HepG2 (cell line): ENCODE data around the gene WWP2. TPM values are rescaled to one million over a fixed set of nuclear protein-coding genes. Genes with fewer than 3 reads are reported as not detected.
A peak's percentile ranks its signal among the peaks of the same experiment; 100 is the strongest.

ENCODE experiments used
- HNF4A ChIP-seq: sonication (generic); formaldehyde crosslinking; IDR thresholded peaks from 2 replicates; pipeline ENCODE4 v1.4.0; 2020; ENCODE audit warnings: missing genetic modification reagents
- MAFF ChIP-seq: IDR thresholded peaks from 2 replicates; pipeline ENCODE4 v1.6.1; 2011; ENCODE audit warnings: low read depth, low read length, improper control_type of control experiment
- MBD4 ChIP-seq: IDR thresholded peaks from 2 replicates; pipeline ENCODE4 v1.6.1; 2012; ENCODE audit warnings: low read length, inconsistent platforms, borderline replicate concordance
- POLR2AphosphoS5 ChIP-seq: IDR thresholded peaks from 2 replicates; pipeline ENCODE4 v1.6.1; 2012; ENCODE audit warnings: low read depth, low read length
- TRIM22 ChIP-seq: fragments of 450-650 bp; IDR thresholded peaks from 2 replicates; pipeline ENCODE4 v1.6.1; 2017
- ZNF232 ChIP-seq: sonication (generic); formaldehyde crosslinking; IDR thresholded peaks from 2 replicates; pipeline ENCODE4 v1.4.0; 2020; ENCODE audit warnings: missing genetic modification reagents, borderline replicate concordance
- ZNF382 ChIP-seq: sonication (generic); formaldehyde crosslinking; IDR thresholded peaks from 2 replicates; pipeline ENCODE4 v1.5.0; 2020; ENCODE audit warnings: missing genetic modification reagents, mild to moderate bottlenecking, borderline replicate concordance
- polyA plus RNA-seq, 8 experiments: library from polyadenylated mRNA; depleted of rRNA in 3 of 8; stranded (reverse) in 7 of 8; unstranded in 1 of 8; fragments of >200 nt; fragmentation: Illumina TruSeq in 4 of 8; extraction: Trizol in 4 of 8; gene quantifications; 2 replicates each; pipeline versions ENCODE4 v1.2.1 to v1.2.3, GENCODE V29; 2011 to 2016; ENCODE audit warnings: low read depth in 4 of 8, missing spikeins in 1 of 8, mixed read lengths in 1 of 8; ENCODE audit not compliant: insufficient read depth in 1 of 8
- total RNA-seq, 5 experiments: library from RNA; depleted of rRNA; stranded (reverse); fragments of >200 nt; fragmentation: Illumina TruSeq; extraction: Trizol; gene quantifications; 2 replicates each; pipeline ENCODE4 v1.2.3, GENCODE V29; 2016; ENCODE audit warnings: low read depth in 1 of 5
- TF ChIP-seq, protein P1 (sequence below): sonication (generic); formaldehyde crosslinking; IDR thresholded peaks from 2 replicates; pipeline ENCODE4 v1.5.0; 2020; ENCODE audit warnings: mild to moderate bottlenecking, missing genetic modification reagents, moderate library complexity
- TF ChIP-seq, protein P2 (sequence below): sonication (generic); formaldehyde crosslinking; IDR thresholded peaks from 2 replicates; pipeline ENCODE4 v1.9.0; 2021; ENCODE audit warnings: mild to moderate bottlenecking, missing genetic modification reagents
- TF ChIP-seq, protein P3 (sequence below): sonication (generic); formaldehyde crosslinking; IDR thresholded peaks from 2 replicates; pipeline ENCODE4 v1.4.0; 2020; ENCODE audit warnings: missing genetic modification reagents, borderline replicate concordance
- TF ChIP-seq, protein P4 (sequence below): sonication (generic); formaldehyde crosslinking; IDR thresholded peaks from 2 replicates; pipeline ENCODE4 v1.4.0; 2020; ENCODE audit warnings: mild to moderate bottlenecking, low read depth, missing genetic modification reagents

The WWP2 gene
- total and polyA plus RNA-seq, 2 of the 13 experiments (the other 11 are each of a cell fraction or from before 2014, with no cell fraction given) = 11.4 to 28.2 TPM

GRCh38 chr16:69858191-69859104, 96.3 kb downstream of the WWP2 start (continued):
- TF ChIP-seq, protein P1, sequence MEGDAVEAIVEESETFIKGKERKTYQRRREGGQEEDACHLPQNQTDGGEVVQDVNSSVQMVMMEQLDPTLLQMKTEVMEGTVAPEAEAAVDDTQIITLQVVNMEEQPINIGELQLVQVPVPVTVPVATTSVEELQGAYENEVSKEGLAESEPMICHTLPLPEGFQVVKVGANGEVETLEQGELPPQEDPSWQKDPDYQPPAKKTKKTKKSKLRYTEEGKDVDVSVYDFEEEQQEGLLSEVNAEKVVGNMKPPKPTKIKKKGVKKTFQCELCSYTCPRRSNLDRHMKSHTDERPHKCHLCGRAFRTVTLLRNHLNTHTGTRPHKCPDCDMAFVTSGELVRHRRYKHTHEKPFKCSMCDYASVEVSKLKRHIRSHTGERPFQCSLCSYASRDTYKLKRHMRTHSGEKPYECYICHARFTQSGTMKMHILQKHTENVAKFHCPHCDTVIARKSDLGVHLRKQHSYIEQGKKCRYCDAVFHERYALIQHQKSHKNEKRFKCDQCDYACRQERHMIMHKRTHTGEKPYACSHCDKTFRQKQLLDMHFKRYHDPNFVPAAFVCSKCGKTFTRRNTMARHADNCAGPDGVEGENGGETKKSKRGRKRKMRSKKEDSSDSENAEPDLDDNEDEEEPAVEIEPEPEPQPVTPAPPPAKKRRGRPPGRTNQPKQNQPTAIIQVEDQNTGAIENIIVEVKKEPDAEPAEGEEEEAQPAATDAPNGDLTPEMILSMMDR = peak; percentile 47
- peak; percentile 26; the same call in 1 of the 2 replicates for TF ChIP-seq POLR2AphosphoS5
- 0 out of 2 replicates have a peak, but pooled peaks have one; percentile 8 for TF ChIP-seq HNF4A (CRISPR knock-in tag)
- TF ChIP-seq, protein P2, sequence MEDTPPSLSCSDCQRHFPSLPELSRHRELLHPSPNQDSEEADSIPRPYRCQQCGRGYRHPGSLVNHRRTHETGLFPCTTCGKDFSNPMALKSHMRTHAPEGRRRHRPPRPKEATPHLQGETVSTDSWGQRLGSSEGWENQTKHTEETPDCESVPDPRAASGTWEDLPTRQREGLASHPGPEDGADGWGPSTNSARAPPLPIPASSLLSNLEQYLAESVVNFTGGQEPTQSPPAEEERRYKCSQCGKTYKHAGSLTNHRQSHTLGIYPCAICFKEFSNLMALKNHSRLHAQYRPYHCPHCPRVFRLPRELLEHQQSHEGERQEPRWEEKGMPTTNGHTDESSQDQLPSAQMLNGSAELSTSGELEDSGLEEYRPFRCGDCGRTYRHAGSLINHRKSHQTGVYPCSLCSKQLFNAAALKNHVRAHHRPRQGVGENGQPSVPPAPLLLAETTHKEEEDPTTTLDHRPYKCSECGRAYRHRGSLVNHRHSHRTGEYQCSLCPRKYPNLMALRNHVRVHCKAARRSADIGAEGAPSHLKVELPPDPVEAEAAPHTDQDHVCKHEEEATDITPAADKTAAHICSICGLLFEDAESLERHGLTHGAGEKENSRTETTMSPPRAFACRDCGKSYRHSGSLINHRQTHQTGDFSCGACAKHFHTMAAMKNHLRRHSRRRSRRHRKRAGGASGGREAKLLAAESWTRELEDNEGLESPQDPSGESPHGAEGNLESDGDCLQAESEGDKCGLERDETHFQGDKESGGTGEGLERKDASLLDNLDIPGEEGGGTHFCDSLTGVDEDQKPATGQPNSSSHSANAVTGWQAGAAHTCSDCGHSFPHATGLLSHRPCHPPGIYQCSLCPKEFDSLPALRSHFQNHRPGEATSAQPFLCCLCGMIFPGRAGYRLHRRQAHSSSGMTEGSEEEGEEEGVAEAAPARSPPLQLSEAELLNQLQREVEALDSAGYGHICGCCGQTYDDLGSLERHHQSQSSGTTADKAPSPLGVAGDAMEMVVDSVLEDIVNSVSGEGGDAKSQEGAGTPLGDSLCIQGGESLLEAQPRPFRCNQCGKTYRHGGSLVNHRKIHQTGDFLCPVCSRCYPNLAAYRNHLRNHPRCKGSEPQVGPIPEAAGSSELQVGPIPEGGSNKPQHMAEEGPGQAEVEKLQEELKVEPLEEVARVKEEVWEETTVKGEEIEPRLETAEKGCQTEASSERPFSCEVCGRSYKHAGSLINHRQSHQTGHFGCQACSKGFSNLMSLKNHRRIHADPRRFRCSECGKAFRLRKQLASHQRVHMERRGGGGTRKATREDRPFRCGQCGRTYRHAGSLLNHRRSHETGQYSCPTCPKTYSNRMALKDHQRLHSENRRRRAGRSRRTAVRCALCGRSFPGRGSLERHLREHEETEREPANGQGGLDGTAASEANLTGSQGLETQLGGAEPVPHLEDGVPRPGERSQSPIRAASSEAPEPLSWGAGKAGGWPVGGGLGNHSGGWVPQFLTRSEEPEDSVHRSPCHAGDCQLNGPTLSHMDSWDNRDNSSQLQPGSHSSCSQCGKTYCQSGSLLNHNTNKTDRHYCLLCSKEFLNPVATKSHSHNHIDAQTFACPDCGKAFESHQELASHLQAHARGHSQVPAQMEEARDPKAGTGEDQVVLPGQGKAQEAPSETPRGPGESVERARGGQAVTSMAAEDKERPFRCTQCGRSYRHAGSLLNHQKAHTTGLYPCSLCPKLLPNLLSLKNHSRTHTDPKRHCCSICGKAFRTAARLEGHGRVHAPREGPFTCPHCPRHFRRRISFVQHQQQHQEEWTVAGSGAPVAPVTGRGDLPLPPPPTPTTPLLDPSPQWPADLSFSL (CRISPR knock-in tag) = no peak
- no peak for TF ChIP-seq TRIM22
- TF ChIP-seq, protein P3, sequence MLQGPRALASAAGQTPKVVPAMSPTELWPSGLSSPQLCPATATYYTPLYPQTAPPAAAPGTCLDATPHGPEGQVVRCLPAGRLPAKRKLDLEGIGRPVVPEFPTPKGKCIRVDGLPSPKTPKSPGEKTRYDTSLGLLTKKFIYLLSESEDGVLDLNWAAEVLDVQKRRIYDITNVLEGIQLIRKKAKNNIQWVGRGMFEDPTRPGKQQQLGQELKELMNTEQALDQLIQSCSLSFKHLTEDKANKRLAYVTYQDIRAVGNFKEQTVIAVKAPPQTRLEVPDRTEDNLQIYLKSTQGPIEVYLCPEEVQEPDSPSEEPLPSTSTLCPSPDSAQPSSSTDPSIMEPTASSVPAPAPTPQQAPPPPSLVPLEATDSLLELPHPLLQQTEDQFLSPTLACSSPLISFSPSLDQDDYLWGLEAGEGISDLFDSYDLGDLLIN (CRISPR knock-in tag) = 0 out of 2 replicates have a peak, but pooled peaks have one; percentile 30
- TF ChIP-seq, protein P4, sequence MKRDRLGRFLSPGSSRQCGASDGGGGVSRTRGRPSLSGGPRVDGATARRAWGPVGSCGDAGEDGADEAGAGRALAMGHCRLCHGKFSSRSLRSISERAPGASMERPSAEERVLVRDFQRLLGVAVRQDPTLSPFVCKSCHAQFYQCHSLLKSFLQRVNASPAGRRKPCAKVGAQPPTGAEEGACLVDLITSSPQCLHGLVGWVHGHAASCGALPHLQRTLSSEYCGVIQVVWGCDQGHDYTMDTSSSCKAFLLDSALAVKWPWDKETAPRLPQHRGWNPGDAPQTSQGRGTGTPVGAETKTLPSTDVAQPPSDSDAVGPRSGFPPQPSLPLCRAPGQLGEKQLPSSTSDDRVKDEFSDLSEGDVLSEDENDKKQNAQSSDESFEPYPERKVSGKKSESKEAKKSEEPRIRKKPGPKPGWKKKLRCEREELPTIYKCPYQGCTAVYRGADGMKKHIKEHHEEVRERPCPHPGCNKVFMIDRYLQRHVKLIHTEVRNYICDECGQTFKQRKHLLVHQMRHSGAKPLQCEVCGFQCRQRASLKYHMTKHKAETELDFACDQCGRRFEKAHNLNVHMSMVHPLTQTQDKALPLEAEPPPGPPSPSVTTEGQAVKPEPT (CRISPR knock-in tag) = 0 out of 2 replicates have a peak, but pooled peaks have one; percentile 42
- TF ChIP-seq ZNF232 = peak; percentile 69; the same call in 1 of the 2 replicates
- 0 out of 2 replicates have a peak, but pooled peaks have one; percentile 32 for TF ChIP-seq MBD4
- TF ChIP-seq ZNF382 = no peak
- TF ChIP-seq MAFF = no peak
